Upper lobe of left lung (tissue), 4 donors: ENCODE data around the gene PTPRK.

Experiments used
- CTCF ChIP-seq, 6 experiments: fragments of 450-650 bp in 4 of 6; fragments of 200-600 bp in 2 of 6; sonication (generic) in 2 of 6; IDR thresholded peaks; one replicate each; pipeline ENCODE4 v1.5.1; 2016 to 2019; ENCODE audit warnings: antibody characterized with exemption in 6 of 6
- EP300 ChIP-seq, 4 donors: sonication (generic); formaldehyde crosslinking; IDR thresholded peaks; one replicate each; pipeline ENCODE4 v1.5.1; 2017; ENCODE audit warnings: antibody characterized with exemption in 4 of 4, control low read depth in 2 of 4
- POLR2A ChIP-seq, 4 donors: fragments of 450-650 bp; IDR thresholded peaks; one replicate each; pipeline ENCODE4 v1.5.1; 2016 to 2017; ENCODE audit warnings: antibody characterized with exemption in 4 of 4, mild to moderate bottlenecking in 2 of 4
- POLR2AphosphoS5 ChIP-seq, 2 donors: sonication (generic); formaldehyde crosslinking; IDR thresholded peaks; one replicate each; pipeline ENCODE4 v1.5.1; 2017; ENCODE audit warnings: antibody characterized with exemption in 2 of 2

GRCh38 chr6:127920804-127921203 is 599.6 kb downstream of the PTPRK start:
- TF ChIP-seq CTCF (IDR thresholded peaks at IDR 0.05) (no peak), POLR2AphosphoS5 (IDR thresholded peaks at IDR 0.05) (no peak), POLR2A (IDR thresholded peaks at IDR 0.05) (no peak), EP300 (IDR thresholded peaks at IDR 0.05) (no peak)
